IPS-15b (cell line): ENCODE measurements around the gene SYCE1.
"Not testable (repeated sequence)": the region's sequence is repeated elsewhere in the genome, so short reads cannot be mapped to it uniquely, and the experiment has no call there.

Experiments used
- H3K27me3 ChIP-seq: one replicate; pipeline ENCODE4 v1.6.1; 2013; ENCODE audit warnings: low read length; ENCODE audit not compliant: control insufficient read depth, insufficient read depth
- H3K36me3 ChIP-seq: one replicate; pipeline ENCODE4 v1.6.1; 2013; ENCODE audit warnings: low read length; ENCODE audit not compliant: control insufficient read depth, insufficient read depth
- H3K4me1 ChIP-seq: one replicate; pipeline ENCODE4 v1.6.1; 2013; ENCODE audit warnings: mild to moderate bottlenecking, low read length; ENCODE audit not compliant: control insufficient read depth, insufficient read depth
- H3K4me3 ChIP-seq: one replicate; pipeline ENCODE4 v1.5.1; 2013; ENCODE audit warnings: low read depth, low read length
- H3K9ac ChIP-seq: one replicate; pipeline ENCODE4 v1.6.1; 2013; ENCODE audit warnings: low read depth, mild to moderate bottlenecking, low read length
- H3K9me3 ChIP-seq: one replicate; pipeline ENCODE4 v1.6.1; 2013; ENCODE audit warnings: mild to moderate bottlenecking, low read length; ENCODE audit not compliant: control insufficient read depth, insufficient read depth

Gene SYCE1

GRCh38 chr10:133554600-133554999 lies 10.8 kb downstream of the SYCE1 start:
- Histone ChIP-seq H3K27me3 (no peaks in the 10 kb centered on the region), H3K4me3 (no peak overlapping the region), H3K36me3 (no peaks in the 10 kb centered on the region), H3K9ac (no peak overlapping the region), H3K9me3 (peaks cover 9% of the 10 kb centered on the region), H3K4me1 (no peaks in the 10 kb centered on the region)

DNA sequence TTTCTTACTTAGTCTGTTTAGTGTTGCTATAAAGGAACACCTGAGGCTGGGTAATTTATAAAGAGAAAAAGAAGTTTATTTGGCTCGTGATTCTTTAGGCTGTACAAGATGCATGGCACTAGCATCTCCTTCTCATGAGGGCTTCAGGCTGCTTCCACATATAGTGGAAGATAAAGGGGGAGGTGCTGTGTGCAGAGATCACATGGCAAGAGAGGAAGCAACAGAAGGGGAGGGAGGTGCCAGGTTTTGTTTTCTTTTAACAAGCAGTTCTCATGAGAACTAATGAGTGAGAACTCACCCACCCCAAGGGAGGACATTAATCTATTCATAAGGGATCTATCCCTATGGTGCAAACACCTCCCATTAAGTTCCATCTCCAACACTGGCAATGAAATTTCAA lies 20.9 kb downstream of the SYCE1 start:
- H3K9me3 ChIP-seq: peaks cover 5% of the 10 kb centered on the region
- H3K36me3 ChIP-seq: no peaks in the 10 kb centered on the region
- no peak overlapping the region for H3K9ac ChIP-seq
- no peak overlapping the region for H3K4me3 ChIP-seq
- no peaks in the 10 kb centered on the region for H3K27me3 ChIP-seq
- no peaks in the 10 kb centered on the region for H3K4me1 ChIP-seq

GRCh38 chr10:133541441-133541975 lies 23.9 kb downstream of the SYCE1 start:
- H3K9ac ChIP-seq, H3K36me3 ChIP-seq, H3K4me1 ChIP-seq, H3K4me3 ChIP-seq, H3K27me3 ChIP-seq: not testable (repeated sequence)
- peaks cover 15% of the 10 kb centered on the region for H3K9me3 ChIP-seq

GRCh38 chr10:133537546-133538545 lies 27.5 kb downstream of the SYCE1 start:
- H3K4me3 ChIP-seq: no peak overlapping the region
- no peaks in the 10 kb centered on the region for H3K4me1 ChIP-seq
- no peaks in the 10 kb centered on the region for H3K36me3 ChIP-seq
- peaks cover 24% of the 10 kb centered on the region for H3K9me3 ChIP-seq
- no peaks in the 10 kb centered on the region for H3K27me3 ChIP-seq
- H3K9ac ChIP-seq: no peak overlapping the region

- Histone ChIP-seq H3K36me3 (no peaks in the 10 kb centered on the region), H3K9me3 (peaks cover 30% of the 10 kb centered on the region), H3K27me3 (no peaks in the 10 kb centered on the region), H3K4me1 (no peaks in the 10 kb centered on the region), H3K9ac (no peak overlapping the region), H3K4me3 (no peak overlapping the region)
These were observed 29.2 kb downstream of the SYCE1 start for GRCh38 chr10:133536198-133536597.

DNA sequence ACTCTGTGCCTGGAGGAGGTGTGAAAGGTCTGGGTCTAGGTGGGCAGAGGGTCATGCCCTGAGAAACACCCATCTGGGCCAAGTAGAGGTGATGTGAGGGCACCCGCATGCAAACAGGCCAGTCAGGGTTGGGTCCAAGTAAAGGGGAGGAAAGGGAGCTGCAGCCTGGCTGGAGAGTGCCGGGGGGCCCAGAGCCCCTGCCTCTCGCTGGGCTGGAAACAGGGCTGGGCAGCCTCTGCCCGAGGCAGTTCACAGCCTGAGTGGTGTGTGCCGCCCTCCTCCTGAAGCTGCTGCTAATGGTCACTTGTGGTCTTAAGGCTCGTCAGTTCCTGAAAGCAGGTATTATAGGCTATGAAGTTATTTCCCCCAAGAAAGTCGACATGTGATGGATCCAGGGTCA lies 31.0 kb downstream of the SYCE1 start:
- Histone ChIP-seq H3K9ac (no peak overlapping the region), H3K9me3 (peaks cover 25% of the 10 kb centered on the region), H3K27me3 (no peaks in the 10 kb centered on the region), H3K4me3 (no peak overlapping the region), H3K36me3 (no peaks in the 10 kb centered on the region), H3K4me1 (no peaks in the 10 kb centered on the region)

- Histone ChIP-seq H3K4me3 (no peak overlapping the region), H3K27me3 (no peaks in the 10 kb centered on the region), H3K36me3 (no peaks in the 10 kb centered on the region), H3K4me1 (no peaks in the 10 kb centered on the region), H3K9ac (no peak overlapping the region), H3K9me3 (peaks cover 22% of the 10 kb centered on the region)
These were observed 32.5 kb downstream of the SYCE1 start for GRCh38 chr10:133532871-133533270.

DNA sequence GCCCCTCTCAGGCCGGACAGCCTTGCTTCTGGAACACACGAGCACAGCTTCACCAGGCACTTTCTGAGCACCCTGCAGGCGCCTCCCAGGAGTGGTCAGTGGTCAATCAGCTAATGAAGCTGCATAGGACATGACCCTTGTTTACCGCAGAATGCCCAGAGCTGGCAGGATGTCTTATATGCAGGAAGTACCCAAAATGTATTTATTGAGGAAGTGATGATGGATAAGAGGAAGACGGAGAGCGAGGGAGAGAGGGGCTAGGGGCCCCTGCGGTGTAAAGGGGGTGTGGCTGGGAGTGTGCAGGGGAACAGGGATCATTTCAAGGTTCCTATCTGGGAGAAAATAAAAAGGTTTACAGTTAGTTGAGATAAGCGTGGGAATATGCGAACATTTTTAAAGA lies 34.9 kb downstream of the SYCE1 start:
- H3K36me3 ChIP-seq: no peaks in the 10 kb centered on the region
- H3K9me3 ChIP-seq: peaks cover 19% of the 10 kb centered on the region
- no peak overlapping the region for H3K4me3 ChIP-seq
- H3K9ac ChIP-seq: no peak overlapping the region
- no peaks in the 10 kb centered on the region for H3K4me1 ChIP-seq
- no peaks in the 10 kb centered on the region for H3K27me3 ChIP-seq

DNA sequence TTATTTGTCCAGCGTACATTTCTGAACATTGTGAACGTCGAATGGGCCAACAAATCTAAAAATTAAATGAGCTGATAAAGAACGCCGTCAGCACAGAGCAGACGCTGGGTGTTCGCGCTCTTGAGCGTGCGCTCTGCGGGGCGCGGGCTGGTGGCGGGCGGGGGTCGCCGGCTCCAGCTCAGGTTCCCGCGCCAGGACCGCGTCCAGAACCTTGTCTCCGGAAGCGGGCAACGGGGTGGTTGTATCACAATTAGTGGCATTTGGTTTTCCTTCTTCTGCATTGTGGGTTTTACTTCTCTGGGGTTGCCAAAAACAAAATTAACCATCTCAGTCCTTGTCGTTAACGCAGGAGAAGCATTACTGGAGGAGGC lies 35.8 kb downstream of the SYCE1 start:
- no peaks in the 10 kb centered on the region for H3K36me3 ChIP-seq
- peaks cover 20% of the 10 kb centered on the region for H3K9me3 ChIP-seq
- H3K27me3 ChIP-seq: no peaks in the 10 kb centered on the region
- no peaks in the 10 kb centered on the region for H3K4me1 ChIP-seq
- H3K9ac ChIP-seq: no peak overlapping the region
- no peak overlapping the region for H3K4me3 ChIP-seq

DNA sequence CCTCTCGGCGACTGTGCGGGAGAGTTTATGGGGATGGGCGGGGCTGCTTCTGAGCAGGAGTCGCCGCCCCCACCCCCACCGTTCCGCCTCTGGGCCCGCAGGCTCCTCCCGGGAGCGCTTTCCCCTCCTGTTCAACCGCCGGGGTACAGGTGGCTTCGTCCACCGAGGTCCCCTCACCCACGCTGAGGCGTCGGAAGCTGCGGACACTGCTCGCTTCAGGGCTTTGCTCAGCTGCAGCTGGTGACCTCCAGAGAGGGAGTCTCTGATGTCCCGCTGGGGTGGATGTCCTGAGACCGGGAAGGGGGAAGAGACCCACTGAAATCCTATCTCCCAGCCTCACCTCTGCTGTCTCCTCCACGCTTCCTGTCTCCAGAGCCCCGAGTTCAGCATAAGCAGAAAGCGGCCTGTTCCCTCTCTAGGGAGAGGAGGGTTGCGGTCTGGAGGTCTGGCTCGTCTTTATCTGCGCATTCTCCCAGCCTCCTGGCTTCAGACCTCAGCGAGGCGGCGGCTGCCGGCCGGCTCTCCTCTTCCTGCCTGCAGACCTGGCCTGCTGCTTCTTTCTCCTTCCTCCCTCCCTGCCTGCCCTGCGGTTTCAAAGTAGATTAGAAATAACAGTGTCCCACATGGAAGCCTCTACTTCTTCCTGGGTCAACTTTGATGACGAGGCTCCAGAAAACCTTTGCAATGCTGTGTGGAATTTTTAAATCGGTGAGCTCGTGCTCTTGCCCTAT lies 36.4 kb downstream of the SYCE1 start:
- no peaks in the 10 kb centered on the region for H3K27me3 ChIP-seq
- H3K4me1 ChIP-seq: no peaks in the 10 kb centered on the region
- H3K36me3 ChIP-seq: no peaks in the 10 kb centered on the region
- H3K4me3 ChIP-seq: no peak overlapping the region
- H3K9ac ChIP-seq: no peak overlapping the region
- H3K9me3 ChIP-seq: peaks cover 20% of the 10 kb centered on the region

DNA sequence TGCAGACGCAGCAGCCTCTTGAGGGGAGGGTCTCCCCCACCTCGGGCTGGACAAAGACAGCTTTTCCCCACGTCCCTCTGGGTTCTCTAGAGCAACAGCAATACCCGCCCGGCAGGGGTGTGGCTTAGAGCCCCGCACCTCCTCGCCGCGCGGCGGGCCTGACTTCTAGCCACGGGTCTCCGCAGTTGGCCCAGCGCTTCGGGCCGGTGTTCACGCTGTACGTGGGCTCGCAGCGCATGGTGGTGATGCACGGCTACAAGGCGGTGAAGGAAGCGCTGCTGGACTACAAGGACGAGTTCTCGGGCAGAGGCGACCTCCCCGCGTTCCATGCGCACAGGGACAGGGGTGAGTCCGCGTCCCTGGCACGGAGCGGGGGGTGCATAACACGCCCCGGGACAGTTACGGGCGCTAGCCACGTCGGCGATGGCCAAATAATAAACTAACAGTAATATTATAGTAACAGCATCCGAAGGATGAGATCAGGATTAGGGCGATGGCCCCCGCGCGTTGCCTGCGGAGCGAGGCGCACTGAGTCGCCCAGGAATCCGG lies 37.0 kb downstream of the SYCE1 start:
- H3K27me3 ChIP-seq: no peaks in the 10 kb centered on the region
- H3K36me3 ChIP-seq: no peaks in the 10 kb centered on the region
- no peak overlapping the region for H3K9ac ChIP-seq
- H3K4me1 ChIP-seq: no peaks in the 10 kb centered on the region
- no peak overlapping the region for H3K4me3 ChIP-seq
- peaks cover 13% of the 10 kb centered on the region for H3K9me3 ChIP-seq
